Chondrocyte (in vitro differentiated cells): ENCODE measurements around the gene PITX1. TPM values are rescaled to one million over a fixed set of nuclear protein-coding genes. Genes with fewer than 3 reads are reported as not detected.
A peak's percentile ranks its signal among the peaks of the same experiment; 100 is the strongest.

Experiments used
- DNase-seq: peaks from one replicate; pipeline ENCODE4 v3.0.0; 2021; ENCODE audit warnings: mixed read lengths, low spot score
- H3K27ac Mint-ChIP-seq: one replicate; pipeline ENCODE4 v1.8.0; 2021; ENCODE audit warnings: mild to moderate bottlenecking, moderate library complexity, mixed read lengths; ENCODE audit not compliant: unreplicated experiment
- H3K27me3 Mint-ChIP-seq: 2 replicates; pipeline ENCODE4 v1.8.0; 2021; ENCODE audit warnings: low read depth, mixed read lengths
- H3K36me3 Mint-ChIP-seq: 2 replicates; pipeline ENCODE4 v1.8.0; 2021; ENCODE audit warnings: low read depth, mixed read lengths
- H3K4me1 Mint-ChIP-seq: 2 replicates; pipeline ENCODE4 v1.8.0; 2021; ENCODE audit warnings: low read depth, mild to moderate bottlenecking, mixed read lengths
- H3K4me3 Mint-ChIP-seq: one replicate; pipeline ENCODE4 v1.8.0; 2021; ENCODE audit warnings: mild to moderate bottlenecking, moderate library complexity, mixed read lengths; ENCODE audit not compliant: unreplicated experiment
- H3K9me3 Mint-ChIP-seq: 2 replicates; pipeline ENCODE4 v1.8.0; 2021; ENCODE audit warnings: low read depth, mixed read lengths
- total RNA-seq: library from RNA; stranded (reverse); gene quantifications from 3 replicates; pipeline ENCODE4 v1.2.1, GENCODE V29; 2021
- TF ChIP-seq, protein P1 (sequence below): fragments of 200-600 bp; sonication (generic); IDR thresholded peaks from 2 replicates; pipeline ENCODE4 v1.5.0; 2021; ENCODE audit warnings: antibody characterized with exemption, mild to moderate bottlenecking, moderate library complexity

Gene PITX1
- total RNA-seq, 1 donor from 2014 or later = not detected

DNA sequence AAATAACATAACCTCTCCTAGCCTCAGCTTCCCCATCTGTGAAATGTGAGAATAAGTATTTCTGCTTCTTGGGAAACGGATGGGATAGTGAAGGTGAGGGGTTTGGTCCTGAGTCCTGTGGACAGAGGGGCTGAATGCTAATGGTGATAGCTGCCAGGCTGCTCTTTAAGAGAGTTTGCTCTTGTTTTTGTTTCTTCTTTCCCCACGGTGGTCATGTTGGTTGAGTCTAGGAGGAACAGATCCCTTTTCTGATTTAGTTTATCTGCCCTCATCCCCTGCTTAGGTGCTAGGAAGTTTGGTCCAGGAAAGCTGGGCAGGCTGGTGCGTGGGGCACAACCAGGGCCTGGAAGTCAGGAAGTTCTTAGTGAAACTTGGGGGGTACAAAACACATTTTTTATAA lies 7.7 kb upstream of the PITX1 start:
- H3K4me1 Mint-ChIP-seq = peaks cover 2% of the 10 kb centered on the region
- no peaks in the 10 kb centered on the region for H3K9me3 Mint-ChIP-seq

DNA sequence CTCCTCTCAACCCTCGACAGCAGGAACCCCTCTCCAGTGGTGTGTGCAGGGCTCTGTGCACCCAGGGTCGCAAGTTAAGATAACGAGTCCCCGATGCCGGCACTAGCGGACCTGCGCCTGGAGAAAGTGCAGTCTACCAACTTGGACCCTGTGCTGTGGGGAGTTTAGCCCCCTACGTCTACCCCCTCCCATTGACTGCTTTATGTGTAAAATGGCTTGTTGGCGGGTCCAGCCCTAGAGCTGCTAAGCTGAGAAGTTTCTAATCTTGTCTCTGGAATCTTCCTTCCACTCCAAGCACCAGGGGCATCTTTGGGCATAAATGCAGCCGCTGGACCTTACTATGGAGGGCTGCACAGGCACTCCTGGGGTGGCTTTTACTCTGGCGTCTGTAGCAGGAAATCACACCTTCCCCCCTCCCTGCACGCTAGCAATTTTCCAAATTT lies 7.1 kb upstream of the PITX1 start:
- DNase-seq = peak; percentile 1
- Mint-ChIP-seq H3K9me3 (no peaks in the 10 kb centered on the region), H3K27me3 (peaks cover 84% of the 10 kb centered on the region), H3K4me1 (peaks cover 2% of the 10 kb centered on the region), H3K27ac (no peak overlapping the region), H3K36me3 (no peaks in the 10 kb centered on the region), H3K4me3 (no peak overlapping the region)
- TF ChIP-seq, protein P1, sequence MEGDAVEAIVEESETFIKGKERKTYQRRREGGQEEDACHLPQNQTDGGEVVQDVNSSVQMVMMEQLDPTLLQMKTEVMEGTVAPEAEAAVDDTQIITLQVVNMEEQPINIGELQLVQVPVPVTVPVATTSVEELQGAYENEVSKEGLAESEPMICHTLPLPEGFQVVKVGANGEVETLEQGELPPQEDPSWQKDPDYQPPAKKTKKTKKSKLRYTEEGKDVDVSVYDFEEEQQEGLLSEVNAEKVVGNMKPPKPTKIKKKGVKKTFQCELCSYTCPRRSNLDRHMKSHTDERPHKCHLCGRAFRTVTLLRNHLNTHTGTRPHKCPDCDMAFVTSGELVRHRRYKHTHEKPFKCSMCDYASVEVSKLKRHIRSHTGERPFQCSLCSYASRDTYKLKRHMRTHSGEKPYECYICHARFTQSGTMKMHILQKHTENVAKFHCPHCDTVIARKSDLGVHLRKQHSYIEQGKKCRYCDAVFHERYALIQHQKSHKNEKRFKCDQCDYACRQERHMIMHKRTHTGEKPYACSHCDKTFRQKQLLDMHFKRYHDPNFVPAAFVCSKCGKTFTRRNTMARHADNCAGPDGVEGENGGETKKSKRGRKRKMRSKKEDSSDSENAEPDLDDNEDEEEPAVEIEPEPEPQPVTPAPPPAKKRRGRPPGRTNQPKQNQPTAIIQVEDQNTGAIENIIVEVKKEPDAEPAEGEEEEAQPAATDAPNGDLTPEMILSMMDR = no peak

More for the DNA sequence above, 7.7 kb upstream of the PITX1 start:
- DNase-seq = peak; percentile 4
- H3K36me3 Mint-ChIP-seq = no peaks in the 10 kb centered on the region
- H3K27ac Mint-ChIP-seq = no peak overlapping the region
- peaks cover 85% of the 10 kb centered on the region for H3K27me3 Mint-ChIP-seq
- TF ChIP-seq, protein P1 = no peak
- no peak overlapping the region for H3K4me3 Mint-ChIP-seq

DNA sequence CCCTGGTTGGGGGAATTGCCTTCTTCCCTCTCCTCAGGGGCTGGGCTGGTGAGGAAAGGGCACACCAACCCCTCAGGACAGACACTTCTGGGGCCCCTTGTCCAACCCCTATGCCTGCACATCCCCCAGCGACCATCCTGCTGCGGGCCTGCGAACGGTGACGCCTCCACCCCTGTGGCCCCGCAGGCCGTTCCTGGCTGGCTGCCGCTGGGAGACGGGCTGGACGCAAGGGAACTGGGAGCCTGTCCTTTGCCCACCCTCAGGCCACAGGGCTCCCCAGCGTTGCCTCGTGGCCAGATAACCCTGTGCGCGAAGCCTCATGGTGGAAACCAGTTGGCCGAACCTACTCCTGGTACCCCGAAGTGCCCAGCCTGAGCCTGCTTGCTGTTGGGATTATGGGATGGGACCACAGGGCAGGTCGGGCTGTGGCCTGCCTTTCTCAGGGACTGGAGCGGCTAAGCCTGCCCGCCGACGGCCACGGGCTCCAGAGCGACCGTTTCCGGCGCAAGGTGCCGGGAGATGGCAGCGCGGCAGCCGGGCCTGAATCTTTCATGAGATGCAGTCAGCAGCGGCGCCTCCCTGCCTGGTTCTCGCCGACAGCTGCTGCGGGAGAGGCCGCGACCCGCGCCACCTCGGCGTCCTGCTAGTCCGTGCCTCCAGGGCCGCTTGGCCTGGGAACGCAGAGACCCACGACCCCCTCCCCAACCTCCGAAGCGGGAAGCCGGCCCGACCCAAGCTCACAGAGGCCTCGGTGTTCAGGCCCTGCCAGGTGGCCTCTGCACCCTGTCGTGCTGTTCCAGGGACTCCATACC lies 6.5 kb upstream of the PITX1 start:
- Mint-ChIP-seq H3K36me3 (no peaks in the 10 kb centered on the region), H3K4me3 (no peak overlapping the region), H3K27ac (no peak overlapping the region), H3K27me3 (peaks cover 82% of the 10 kb centered on the region), H3K9me3 (no peaks in the 10 kb centered on the region), H3K4me1 (peaks cover 2% of the 10 kb centered on the region)
- TF ChIP-seq, protein P1 = no peak
- peak; percentile 79 for DNase-seq

DNA sequence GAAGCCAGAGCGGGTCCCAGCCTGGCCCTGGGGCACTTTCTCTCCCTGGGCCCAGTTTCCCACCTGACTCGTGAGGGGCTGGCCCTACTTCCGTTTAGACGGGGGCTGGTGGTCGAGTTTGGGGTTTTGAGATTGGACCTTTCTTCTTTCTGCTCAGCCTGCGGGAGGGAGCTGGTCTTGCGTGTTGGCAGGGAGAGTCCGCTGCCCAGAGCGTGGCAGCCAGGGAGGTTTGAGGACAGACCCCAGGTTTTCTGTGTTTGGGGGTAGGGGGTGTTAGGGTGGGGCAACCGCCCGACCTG lies 6.0 kb upstream of the PITX1 start:
- no peaks in the 10 kb centered on the region for H3K9me3 Mint-ChIP-seq
- peaks cover 3% of the 10 kb centered on the region for H3K4me1 Mint-ChIP-seq
- H3K27ac Mint-ChIP-seq = no peak overlapping the region
- peaks cover 83% of the 10 kb centered on the region for H3K27me3 Mint-ChIP-seq
- peak; percentile 51 for DNase-seq
- TF ChIP-seq, protein P1 = no peak
- H3K36me3 Mint-ChIP-seq = no peaks in the 10 kb centered on the region
- no peak overlapping the region for H3K4me3 Mint-ChIP-seq

DNA sequence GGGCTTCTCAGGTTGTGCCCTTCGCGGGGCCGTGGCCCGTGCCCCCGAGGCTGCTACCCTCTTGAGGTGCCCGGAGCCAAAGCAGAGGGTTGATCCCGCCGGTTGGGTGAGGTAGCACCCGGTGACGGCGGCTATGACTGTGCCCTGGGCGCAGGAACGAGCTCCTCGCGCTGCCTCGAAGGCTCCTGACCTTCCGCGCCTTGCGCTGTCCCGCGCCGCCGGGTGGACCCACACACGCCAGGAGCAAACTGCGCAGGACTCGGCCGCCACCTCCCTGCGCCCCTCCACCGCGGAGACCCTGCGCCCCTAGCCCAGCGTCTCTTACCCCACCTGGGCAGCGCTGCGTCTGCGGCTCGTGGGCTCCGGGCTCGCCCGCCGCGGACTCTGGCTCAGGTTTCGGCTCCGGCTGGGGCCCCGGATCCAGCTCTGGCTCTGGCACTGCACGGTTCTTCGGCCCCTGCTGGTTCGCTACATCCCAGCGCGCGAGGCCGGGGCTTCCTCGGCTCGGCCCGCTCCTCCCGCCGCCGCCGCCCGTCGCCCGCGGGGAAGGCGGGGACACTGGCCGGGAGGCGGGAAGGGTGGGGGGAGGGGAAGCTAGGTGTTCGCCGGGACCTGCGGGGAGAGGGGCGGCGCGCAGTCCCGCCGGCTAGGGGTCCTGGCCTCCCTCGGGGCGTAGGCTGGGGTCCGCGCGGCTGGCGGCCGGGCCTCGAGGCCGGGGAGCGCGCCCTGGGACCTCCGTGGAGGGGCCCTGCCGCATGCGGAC lies 5.4 kb upstream of the PITX1 start:
- peaks cover 83% of the 10 kb centered on the region for H3K27me3 Mint-ChIP-seq
- TF ChIP-seq, protein P1 = no peak
- no peak overlapping the region for H3K27ac Mint-ChIP-seq
- H3K4me1 Mint-ChIP-seq = peaks cover 8% of the 10 kb centered on the region
- DNase-seq = peak; percentile 86
- no peaks in the 10 kb centered on the region for H3K36me3 Mint-ChIP-seq
- no peak overlapping the region for H3K4me3 Mint-ChIP-seq
- no peaks in the 10 kb centered on the region for H3K9me3 Mint-ChIP-seq
